ENCODE results near the gene SGMS2. TPM values are rescaled to one million over a fixed set of nuclear protein-coding genes. Genes with fewer than 3 reads are reported as not detected.
A peak's percentile ranks its signal among the peaks of the same experiment; 100 is the strongest.

SGMS2 gene
- polyA plus RNA-seq, 2 of the 4 experiments (the other 2 are of a cell fraction) = 8.5 to 22.6 TPM

GRCh38 chr4:107930821-107931774 lies 106.4 kb downstream of the SGMS2 start, which contains the start of gene CYP2U1:
TSS of gene CYP2U1 (plus strand) at chr4:107931549. CDS start at chr4:107931644, 95 bp downstream.
- CTCF ChIA-PET = interaction anchor here (1.4 kb wide), 1 partner anchor 172 kb away, joined by 3 read pairs; no protein-coding TSS in a partner anchor
- peak within 1 kb of the TSS; percentile 67 for H3K4me3 ChIP-seq

GRCh38 chr4:107931775-107932321 lies 107.1 kb downstream of the SGMS2 start:
- POLR2A ChIA-PET = no interaction called here
- H3K4me3 ChIP-seq = peak overlapping the region; percentile 67
- H3K4me1 ChIP-seq = peaks cover 3% of the 10 kb centered on the region; the same call in 1 of the 3 replicates
- peak overlapping the region; percentile 76 for H3K4me2 ChIP-seq
- DNase-seq (ENCODE audit: low read depth in 1 of 2, low spot score in 1 of 2) (no peak), FAIRE-seq (no peak), ATAC-seq (no peak; a peak in 1 of 6 replicates)
- peak overlapping the region; percentile 65 to 85 for H3K27ac ChIP-seq
- CTCF ChIA-PET = interaction anchor here (1.4 kb wide), 1 partner anchor 173 kb away, joined by 3 read pairs; no protein-coding TSS in a partner anchor
- H3K9me3 ChIP-seq = no peaks in the 10 kb centered on the region
- WGBS (ENCODE audit: missing lambda C conversion rate) = 87% methylated on average over 28 of the region's 45 CpGs
- no peak for TF ChIP-seq CHD2 (IDR thresholded peaks at IDR 0.05; ENCODE audit: low read length, partially characterized antibody)
- TF ChIP-seq REST (IDR thresholded peaks at IDR 0.05) = no peak
- no peak for TF ChIP-seq KDM1A (IDR thresholded peaks at IDR 0.05; ENCODE audit: low read depth)
- no peak for TF ChIP-seq MAZ (IDR thresholded peaks at IDR 0.05; ENCODE audit: borderline replicate concordance, low read depth, low read length)

More at GRCh38 chr4:107930821-107931774, 106.4 kb downstream of the SGMS2 start, which contains the start of gene CYP2U1:
- POLR2A ChIA-PET = no interaction called here
- TF ChIP-seq FOSL2 (IDR thresholded peaks at IDR 0.05) = no peak
- TF ChIP-seq FOSL2 (CRISPR knock-in tag; IDR thresholded peaks at IDR 0.05) = no peak
- TF ChIP-seq NFE2L2 (conservative IDR thresholded peaks at IDR 0.05; ENCODE audit: low read length) = no peak
- no peak for TF ChIP-seq CEBPB (IDR thresholded peaks at IDR 0.05)
- TF ChIP-seq BCL3 (IDR thresholded peaks at IDR 0.05) = no peak
- no peak for TF ChIP-seq RCOR1 (IDR thresholded peaks at IDR 0.05; ENCODE audit: low read depth, low read length)
- no peak for TF ChIP-seq KDM5A (IDR thresholded peaks at IDR 0.05)
- TF ChIP-seq MAX (IDR thresholded peaks at IDR 0.05) = peak; percentile 54; the same call in 1 of the 2 replicates
- TF ChIP-seq PBX3 (IDR thresholded peaks at IDR 0.05) = no peak
- TF ChIP-seq POLR2A (IDR thresholded peaks at IDR 0.05; ENCODE audit: low read length) = peak; percentile 40; the same call in 1 of the 2 replicates
- TF ChIP-seq ZNF302 (CRISPR knock-in tag; IDR thresholded peaks at IDR 0.05) = no peak
- TF ChIP-seq PHF8 (IDR thresholded peaks at IDR 0.05; ENCODE audit: borderline replicate concordance, low read depth) = peak; percentile 19; the same call in 1 of the 2 replicates
- TF ChIP-seq RNF2 (IDR thresholded peaks at IDR 0.05; ENCODE audit: borderline replicate concordance, low read depth) = no peak
- TF ChIP-seq EHMT2 (IDR thresholded peaks at IDR 0.05; ENCODE audit: low read depth) = no peak
- ATAC-seq (peak; percentile 98 to 100), DNase-seq (ENCODE audit: low read depth in 1 of 2, low spot score in 1 of 2) (peak; percentile 66 to 68), FAIRE-seq (no peak)
- no peaks in the 10 kb centered on the region for H3K9me3 ChIP-seq
- peak within 1 kb of the TSS; percentile 65 to 85 for H3K27ac ChIP-seq
- H3K4me2 ChIP-seq = peak within 1 kb of the TSS; percentile 76
- 44% methylated on average over 21 of the region's 78 CpGs for WGBS (ENCODE audit: missing lambda C conversion rate)
- H3K4me1 ChIP-seq = peaks cover 3% of the 10 kb centered on the region; the same call in 1 of the 3 replicates

Data from A549 (cell line).